Measurements from ENCODE around the gene LRRC15.

LRRC15 gene

DNA sequence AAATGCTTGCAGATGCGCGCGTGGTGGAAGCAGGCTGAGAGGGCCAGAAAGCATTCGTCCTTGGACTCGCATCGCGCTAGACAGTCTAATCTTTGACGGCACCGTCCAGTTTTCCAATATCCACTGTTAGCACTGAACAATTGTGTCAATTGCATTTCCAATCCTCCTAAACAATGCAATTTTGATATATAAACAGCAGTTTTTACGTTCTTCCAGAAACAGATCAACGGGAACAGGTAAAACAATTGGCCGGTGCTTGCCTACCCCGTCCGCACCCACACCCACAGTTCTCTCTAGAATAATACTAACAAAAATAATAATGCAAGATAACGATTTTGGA, 35.6 kb downstream of the LRRC15 start:
- Histone ChIP-seq H3K4me3 (ENCODE audit: low read length) (no peak overlapping the region), H3K4me1 (ENCODE audit: control insufficient read depth, insufficient read depth, low read length) (no peaks in the 10 kb centered on the region), H3K9ac (ENCODE audit: low read length) (no peak overlapping the region), H3K27ac (ENCODE audit: low read depth, low read length) (no peak overlapping the region), H3K27me3 (ENCODE audit: control insufficient read depth, insufficient read depth, low read length) (peaks cover 3% of the 10 kb centered on the region), H3K36me3 (ENCODE audit: control insufficient read depth, insufficient read depth, low read length) (no peaks in the 10 kb centered on the region)

DNA sequence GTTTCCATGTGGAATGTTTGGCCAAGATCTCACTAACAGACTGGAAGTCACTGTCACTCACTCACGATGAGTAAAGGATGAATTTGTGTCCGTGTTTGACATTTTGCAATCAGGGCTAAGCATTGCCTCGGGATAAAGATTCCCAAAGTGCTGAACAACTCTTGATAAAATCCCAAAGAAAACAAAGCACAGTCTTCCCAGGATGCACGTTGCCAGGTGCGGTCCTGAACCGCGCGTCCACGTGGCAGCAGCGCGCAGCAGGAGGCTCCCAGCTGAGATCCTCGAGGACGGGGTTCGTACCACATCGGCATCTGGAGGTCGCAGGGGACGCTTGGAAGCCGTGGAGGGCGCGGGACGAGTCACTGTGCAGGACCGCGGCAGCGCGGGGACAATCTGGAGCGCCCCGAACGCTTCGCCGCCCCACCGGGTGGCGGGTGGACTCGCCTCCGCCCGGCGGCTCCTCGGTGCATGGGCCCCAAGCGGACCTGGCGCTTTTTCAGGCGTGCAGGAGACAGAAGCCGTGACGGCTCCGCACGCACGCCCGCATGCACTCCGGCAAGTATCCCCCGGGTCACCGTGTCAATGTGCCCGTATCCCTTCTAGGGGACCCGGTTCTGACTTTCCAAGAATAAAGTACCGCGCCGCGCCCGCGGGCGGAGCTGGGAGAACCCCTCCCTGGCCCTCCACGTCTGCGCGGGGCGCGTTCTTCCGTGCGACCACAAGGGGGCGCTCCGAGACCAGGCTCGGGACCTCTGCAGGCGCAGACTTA, 36.1 kb downstream of the LRRC15 start:
- H3K36me3 ChIP-seq (ENCODE audit: control insufficient read depth, insufficient read depth, low read length) = no peaks in the 10 kb centered on the region
- H3K27ac ChIP-seq (ENCODE audit: low read depth, low read length) = no peak overlapping the region
- peak overlapping the region; percentile 44 for H3K4me3 ChIP-seq (ENCODE audit: low read length)
- H3K9ac ChIP-seq (ENCODE audit: low read length) = no peak overlapping the region
- peaks cover 3% of the 10 kb centered on the region for H3K27me3 ChIP-seq (ENCODE audit: control insufficient read depth, insufficient read depth, low read length)
- H3K4me1 ChIP-seq (ENCODE audit: control insufficient read depth, insufficient read depth, low read length) = no peaks in the 10 kb centered on the region

DNA sequence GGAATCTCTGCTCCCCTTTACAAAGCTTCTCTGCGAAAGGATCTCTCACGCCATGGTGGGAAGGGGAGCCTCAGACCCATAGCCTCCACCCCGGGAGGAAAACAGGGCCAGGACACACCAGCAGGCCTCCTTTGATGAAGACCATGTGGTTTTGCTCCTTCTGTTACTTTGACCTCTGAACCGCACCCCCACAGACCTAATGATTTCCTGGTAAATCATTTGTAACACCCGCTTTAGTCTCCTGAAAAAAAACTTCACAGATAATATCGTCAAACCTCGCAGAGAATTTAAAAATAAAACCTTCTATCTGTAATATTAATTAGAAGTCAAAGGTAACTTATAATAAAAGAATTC, 36.7 kb downstream of the LRRC15 start:
- no peaks in the 10 kb centered on the region for H3K36me3 ChIP-seq (ENCODE audit: control insufficient read depth, insufficient read depth, low read length)

DNA sequence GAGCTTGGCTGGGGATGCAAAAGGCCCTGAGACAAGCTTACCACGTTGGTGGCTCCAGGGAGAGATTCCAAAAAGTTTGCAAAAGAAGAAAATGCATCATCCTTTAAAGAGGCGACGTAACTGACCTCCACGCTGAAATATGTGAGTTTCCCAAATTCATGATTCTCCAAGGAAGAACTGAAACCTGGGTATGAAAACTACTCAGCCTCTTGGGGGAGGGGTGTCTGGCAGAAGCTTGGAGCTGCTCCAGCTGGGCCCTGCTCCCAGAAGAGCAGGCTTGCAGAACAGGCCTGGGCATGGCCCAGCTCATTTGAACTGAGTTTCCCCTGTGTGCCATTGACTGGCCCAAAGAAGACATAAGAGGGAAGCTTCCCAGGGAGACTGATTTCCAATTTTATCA, 39.0 kb downstream of the LRRC15 start:
- Histone ChIP-seq H3K36me3 (ENCODE audit: control insufficient read depth, insufficient read depth, low read length) (no peaks in the 10 kb centered on the region), H3K27ac (ENCODE audit: low read depth, low read length) (no peak overlapping the region), H3K4me1 (ENCODE audit: control insufficient read depth, insufficient read depth, low read length) (no peaks in the 10 kb centered on the region), H3K9ac (ENCODE audit: low read length) (no peak overlapping the region), H3K27me3 (ENCODE audit: control insufficient read depth, insufficient read depth, low read length) (peaks cover 3% of the 10 kb centered on the region), H3K4me3 (ENCODE audit: low read length) (no peak overlapping the region)

More for the DNA sequence above, 36.7 kb downstream of the LRRC15 start:
- H3K4me3 ChIP-seq (ENCODE audit: low read length) = no peak overlapping the region
- H3K9ac ChIP-seq (ENCODE audit: low read length) = no peak overlapping the region
- H3K27ac ChIP-seq (ENCODE audit: low read depth, low read length) = no peak overlapping the region
- peaks cover 3% of the 10 kb centered on the region for H3K27me3 ChIP-seq (ENCODE audit: control insufficient read depth, insufficient read depth, low read length)
- no peaks in the 10 kb centered on the region for H3K4me1 ChIP-seq (ENCODE audit: control insufficient read depth, insufficient read depth, low read length)

DNA sequence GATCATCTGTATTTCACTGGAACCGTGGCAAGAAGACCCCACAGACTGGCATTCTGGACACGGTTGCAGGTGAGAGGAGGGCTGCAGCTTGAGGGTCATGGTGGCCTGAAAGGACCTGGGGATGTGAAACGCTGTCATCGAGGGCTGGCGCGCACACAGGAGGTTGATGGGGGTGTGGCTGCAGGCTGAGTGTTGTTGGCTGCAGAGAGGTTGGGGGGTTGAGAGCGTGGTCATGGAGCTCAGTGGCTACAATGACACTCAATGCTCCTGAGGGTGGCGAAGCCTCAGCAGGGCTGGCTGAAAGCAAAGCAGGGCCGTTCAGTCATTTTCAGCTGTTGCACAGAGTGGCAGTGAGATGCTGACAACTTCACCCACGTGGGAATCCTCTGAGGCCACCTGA, 39.4 kb downstream of the LRRC15 start:
- no peaks in the 10 kb centered on the region for H3K36me3 ChIP-seq (ENCODE audit: control insufficient read depth, insufficient read depth, low read length)
- no peak overlapping the region for H3K9ac ChIP-seq (ENCODE audit: low read length)
- peaks cover 3% of the 10 kb centered on the region for H3K27me3 ChIP-seq (ENCODE audit: control insufficient read depth, insufficient read depth, low read length)
- H3K4me1 ChIP-seq (ENCODE audit: control insufficient read depth, insufficient read depth, low read length) = no peaks in the 10 kb centered on the region
- no peak overlapping the region for H3K27ac ChIP-seq (ENCODE audit: low read depth, low read length)
- H3K4me3 ChIP-seq (ENCODE audit: low read length) = no peak overlapping the region

DNA sequence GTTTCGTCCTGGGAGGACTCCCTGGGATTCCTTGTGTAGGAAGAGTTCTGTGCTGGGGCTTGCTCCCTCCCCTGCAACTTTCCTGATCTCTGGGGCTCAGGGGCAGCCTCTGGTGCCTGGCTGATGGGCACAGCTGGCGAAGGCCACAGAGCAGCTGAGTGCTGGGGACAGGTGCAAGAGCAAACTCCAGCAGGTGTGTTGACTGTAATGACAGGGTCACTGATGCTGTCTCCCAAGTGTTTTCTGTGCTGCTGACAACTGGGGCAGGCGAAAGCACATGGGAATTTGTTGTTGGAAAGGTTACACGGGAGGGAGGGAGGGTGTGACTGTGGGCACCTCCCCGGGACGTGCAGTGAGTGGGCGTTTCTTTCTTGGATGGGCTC, 40.0 kb downstream of the LRRC15 start:
- Histone ChIP-seq H3K27ac (ENCODE audit: low read depth, low read length) (no peak overlapping the region), H3K4me1 (ENCODE audit: control insufficient read depth, insufficient read depth, low read length) (no peaks in the 10 kb centered on the region), H3K27me3 (ENCODE audit: control insufficient read depth, insufficient read depth, low read length) (peaks cover 3% of the 10 kb centered on the region)

DNA sequence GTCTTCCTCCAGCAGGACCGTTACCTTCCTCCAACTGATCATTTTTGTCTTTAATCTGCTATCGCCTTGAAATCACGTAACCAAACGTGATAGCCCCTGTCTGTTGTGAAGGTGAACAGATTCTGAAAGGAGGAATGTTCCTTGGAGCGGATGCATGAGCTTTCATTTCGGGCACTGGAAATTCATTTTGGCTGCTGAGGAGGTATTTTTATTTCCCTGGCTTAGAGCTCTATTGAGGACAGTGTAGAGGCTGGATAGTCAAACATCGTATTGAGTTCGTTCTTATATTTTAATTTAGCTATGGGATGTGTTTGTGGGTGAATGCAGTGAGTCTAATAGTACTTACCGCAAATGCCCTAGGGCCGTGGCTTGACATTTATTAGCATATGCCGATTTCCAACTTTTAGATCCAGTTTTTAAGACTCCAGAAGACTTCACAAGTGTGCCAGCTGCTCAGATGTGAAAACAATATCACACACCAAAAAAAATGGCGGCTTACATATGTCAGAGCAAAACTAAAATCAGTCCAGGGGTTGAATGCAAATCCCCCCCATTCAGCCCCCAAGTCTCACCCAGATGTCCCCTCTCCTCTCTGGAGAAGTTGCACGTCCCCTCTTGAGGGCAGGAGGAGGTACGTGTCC, 40.5 kb downstream of the LRRC15 start:
- H3K9ac ChIP-seq (ENCODE audit: low read length) = no peak overlapping the region
- peaks cover 5% of the 10 kb centered on the region for H3K4me1 ChIP-seq (ENCODE audit: control insufficient read depth, insufficient read depth, low read length)
- H3K27ac ChIP-seq (ENCODE audit: low read depth, low read length) = no peak overlapping the region
- peaks cover 3% of the 10 kb centered on the region for H3K27me3 ChIP-seq (ENCODE audit: control insufficient read depth, insufficient read depth, low read length)
- H3K4me3 ChIP-seq (ENCODE audit: low read length) = no peak overlapping the region
- no peaks in the 10 kb centered on the region for H3K36me3 ChIP-seq (ENCODE audit: control insufficient read depth, insufficient read depth, low read length)

More for the DNA sequence above, 40.0 kb downstream of the LRRC15 start:
- no peak overlapping the region for H3K4me3 ChIP-seq (ENCODE audit: low read length)
- no peaks in the 10 kb centered on the region for H3K36me3 ChIP-seq (ENCODE audit: control insufficient read depth, insufficient read depth, low read length)
- H3K9ac ChIP-seq (ENCODE audit: low read length) = no peak overlapping the region

DNA sequence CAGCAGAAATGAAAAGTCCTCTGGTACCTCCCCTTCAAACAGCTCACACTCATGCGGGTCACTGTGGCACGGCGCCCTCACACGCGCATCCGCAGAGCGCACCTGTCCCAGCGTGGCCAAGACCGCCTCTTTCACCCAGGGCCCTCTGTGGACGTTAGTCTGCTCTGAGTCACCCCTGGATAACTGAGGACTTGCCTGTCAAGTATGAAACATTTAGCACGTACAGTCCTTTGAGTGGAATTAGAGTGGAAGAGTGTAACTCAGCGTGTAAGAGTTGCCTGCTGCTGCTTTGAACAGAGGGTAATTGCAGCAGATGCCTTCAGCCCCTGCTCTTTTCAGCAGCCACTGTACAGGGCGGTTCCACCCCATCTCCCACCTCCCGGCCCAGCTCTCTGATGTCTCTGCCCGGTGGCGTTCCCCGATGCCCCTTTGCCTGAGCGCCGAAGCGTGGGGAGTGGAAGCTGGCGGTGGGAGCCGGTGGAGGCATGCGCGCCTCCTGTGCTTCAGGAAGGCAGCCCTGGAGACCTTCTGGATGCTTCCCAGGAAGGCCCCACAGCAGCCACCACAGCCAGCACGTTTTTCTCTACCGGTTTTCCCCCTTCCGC, 41.4 kb downstream of the LRRC15 start:
- no peak overlapping the region for H3K9ac ChIP-seq (ENCODE audit: low read length)
- no peaks in the 10 kb centered on the region for H3K36me3 ChIP-seq (ENCODE audit: control insufficient read depth, insufficient read depth, low read length)
- H3K27ac ChIP-seq (ENCODE audit: low read depth, low read length) = no peak overlapping the region
- no peak overlapping the region for H3K4me3 ChIP-seq (ENCODE audit: low read length)
- H3K27me3 ChIP-seq (ENCODE audit: control insufficient read depth, insufficient read depth, low read length) = peaks cover under 1% of the 10 kb centered on the region
- H3K4me1 ChIP-seq (ENCODE audit: control insufficient read depth, insufficient read depth, low read length) = peaks cover 11% of the 10 kb centered on the region

DNA sequence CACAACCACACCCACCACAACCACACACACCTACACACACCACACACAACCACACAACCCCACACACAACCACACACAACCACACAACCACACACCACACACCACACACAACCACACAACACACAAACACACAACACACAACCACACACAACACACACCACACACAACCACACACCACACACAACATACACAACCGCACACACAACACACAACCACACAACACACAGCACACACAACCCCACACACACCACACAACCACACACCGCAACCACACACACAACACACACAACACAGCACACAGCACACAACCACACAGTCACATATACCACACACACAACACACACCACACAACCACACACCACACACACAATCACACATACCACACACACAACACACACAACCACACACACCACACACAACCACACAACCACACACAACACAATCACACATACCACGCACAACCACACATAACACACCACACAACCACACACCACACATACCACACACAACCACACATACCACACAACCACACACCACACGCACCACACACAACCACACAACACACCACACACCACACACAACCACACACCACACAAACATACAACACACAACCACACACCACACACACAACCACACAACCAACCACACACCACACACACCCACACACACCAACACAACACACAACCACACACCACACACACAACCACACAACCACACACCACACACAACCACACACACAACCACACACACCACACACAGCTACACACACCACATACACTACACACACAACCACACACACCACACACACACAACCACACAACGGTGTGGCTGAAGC, 42.1 kb downstream of the LRRC15 start:
- no peak overlapping the region for H3K4me3 ChIP-seq (ENCODE audit: low read length)
- peaks cover 4% of the 10 kb centered on the region for H3K27me3 ChIP-seq (ENCODE audit: control insufficient read depth, insufficient read depth, low read length)
- no peaks in the 10 kb centered on the region for H3K36me3 ChIP-seq (ENCODE audit: control insufficient read depth, insufficient read depth, low read length)
- no peak overlapping the region for H3K9ac ChIP-seq (ENCODE audit: low read length)
- no peak overlapping the region for H3K27ac ChIP-seq (ENCODE audit: low read depth, low read length)
- H3K4me1 ChIP-seq (ENCODE audit: control insufficient read depth, insufficient read depth, low read length) = peaks cover 11% of the 10 kb centered on the region

DNA sequence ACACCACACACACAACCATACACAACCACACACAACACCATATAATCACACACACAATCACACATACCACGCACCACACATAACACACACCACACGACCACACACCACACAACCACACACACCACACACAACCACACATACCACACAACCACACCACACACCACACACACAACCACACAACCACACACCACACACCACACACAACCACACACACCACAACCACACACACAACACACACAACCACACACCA, 42.6 kb downstream of the LRRC15 start:
- Histone ChIP-seq H3K9ac (ENCODE audit: low read length) (no peak overlapping the region), H3K36me3 (ENCODE audit: control insufficient read depth, insufficient read depth, low read length) (no peaks in the 10 kb centered on the region), H3K4me3 (ENCODE audit: low read length) (no peak overlapping the region), H3K27me3 (ENCODE audit: control insufficient read depth, insufficient read depth, low read length) (peaks cover 4% of the 10 kb centered on the region), H3K4me1 (ENCODE audit: control insufficient read depth, insufficient read depth, low read length) (peaks cover 11% of the 10 kb centered on the region), H3K27ac (ENCODE audit: low read depth, low read length) (no peak overlapping the region)

DNA sequence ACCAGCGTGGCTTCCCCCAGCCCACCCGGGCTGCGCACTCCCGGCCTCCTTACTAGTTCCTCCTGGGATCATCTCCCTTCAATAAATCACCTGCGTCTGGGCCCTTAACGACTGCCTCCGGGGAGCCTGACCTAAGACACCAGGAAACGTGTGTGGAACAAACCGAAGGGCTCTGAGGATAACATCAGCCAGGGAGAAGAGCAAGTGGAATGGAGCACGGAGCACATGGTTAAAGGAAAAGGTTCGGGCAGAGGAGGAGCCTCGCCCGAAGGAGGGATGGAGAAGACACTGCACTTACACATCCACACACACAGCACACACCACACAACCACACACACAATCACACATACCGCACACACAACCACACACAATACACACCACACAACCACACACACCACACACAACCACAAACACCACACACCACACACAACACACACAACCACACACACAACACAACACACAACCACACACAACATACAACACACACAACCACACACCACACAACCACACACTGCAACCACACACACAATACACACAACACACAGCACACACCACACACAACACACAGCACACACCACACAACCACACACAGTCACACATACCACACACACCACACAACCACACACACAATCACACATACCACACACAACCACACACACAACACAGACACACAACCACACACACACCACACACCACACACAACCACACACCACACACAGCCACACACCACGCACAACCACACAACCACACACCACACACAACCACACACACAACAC, 43.2 kb downstream of the LRRC15 start:
- H3K4me1 ChIP-seq (ENCODE audit: control insufficient read depth, insufficient read depth, low read length) = peaks cover 11% of the 10 kb centered on the region
- peaks cover 4% of the 10 kb centered on the region for H3K27me3 ChIP-seq (ENCODE audit: control insufficient read depth, insufficient read depth, low read length)
- H3K36me3 ChIP-seq (ENCODE audit: control insufficient read depth, insufficient read depth, low read length) = no peaks in the 10 kb centered on the region
- no peak overlapping the region for H3K9ac ChIP-seq (ENCODE audit: low read length)
- no peak overlapping the region for H3K4me3 ChIP-seq (ENCODE audit: low read length)
- no peak overlapping the region for H3K27ac ChIP-seq (ENCODE audit: low read depth, low read length)
